ENCODE results near the gene TTL. TPM values are rescaled to one million over a fixed set of nuclear protein-coding genes. Genes with fewer than 3 reads are reported as not detected.

Gene TTL
- total and polyA plus RNA-seq, 4 donors = 3.6 to 9.5 (median 7.1) TPM

- TF ChIP-seq SP1 (IDR thresholded peaks at IDR 0.05) = no peak
- TF ChIP-seq TAF1 (conservative IDR thresholded peaks at IDR 0.05) = no peak
- TF ChIP-seq NR2F2 (IDR thresholded peaks at IDR 0.05) = no peak
- TF ChIP-seq FOXA2 (IDR thresholded peaks at IDR 0.05) = no peak
- no peak for TF ChIP-seq MAX (IDR thresholded peaks at IDR 0.05)
- TF ChIP-seq HNF4G (IDR thresholded peaks at IDR 0.05) = no peak
- no peak for TF ChIP-seq CTCF (IDR thresholded peaks at IDR 0.05; ENCODE audit: low read depth, low read length, missing input control)
- TF ChIP-seq ZBTB33 (IDR thresholded peaks at IDR 0.05) = no peak
- TF ChIP-seq RXRA (IDR thresholded peaks at IDR 0.05) = no peak
- TF ChIP-seq JUND (IDR thresholded peaks at IDR 0.05) = no peak
- no peak for TF ChIP-seq YY1 (IDR thresholded peaks at IDR 0.05)
- no peak for TF ChIP-seq ATF3 (IDR thresholded peaks at IDR 0.05)
- TF ChIP-seq RAD21 (IDR thresholded peaks at IDR 0.05) = no peak
- TF ChIP-seq HNF4A (conservative IDR thresholded peaks at IDR 0.05) = no peak
- TF ChIP-seq GABPA (IDR thresholded peaks at IDR 0.05 in 1 of 2, conservative IDR thresholded peaks at IDR 0.05 in 1 of 2) = no peak
- TF ChIP-seq EGR1 (IDR thresholded peaks at IDR 0.05; ENCODE audit: low read depth in 2 of 2) = no peak
- no peak for TF ChIP-seq REST (IDR thresholded peaks at IDR 0.05)
- Histone ChIP-seq H3K9ac (ENCODE audit: low read depth in 1 of 2, low read length in 2 of 2) (no peak overlapping the region), H3K9me3 (ENCODE audit: control insufficient read depth in 4 of 4, low read length in 3 of 4) (no peaks in the 10 kb centered on the region), H3K27me3 (ENCODE audit: control insufficient read depth in 4 of 4, insufficient read depth in 4 of 4, low read length in 3 of 4) (no peaks in the 10 kb centered on the region), H3K4me1 (ENCODE audit: control insufficient read depth in 4 of 4, insufficient read depth in 4 of 4, low read length in 3 of 4) (no peaks in the 10 kb centered on the region), H3K27ac (ENCODE audit: low read depth in 1 of 2, low read length in 2 of 2) (no peak overlapping the region), H3K36me3 (ENCODE audit: control insufficient read depth in 4 of 4, insufficient read depth in 3 of 4, low read depth in 1 of 4, low read length in 3 of 4) (peaks cover 24 to 78% (median 64%) of the 10 kb centered on the region in 4 donors), H3K4me3 (ENCODE audit: low read depth in 1 of 3, low read length in 3 of 3) (no peak overlapping the region)
- no peak for DNase-seq (ENCODE audit: low spot score)
- 88% methylated on average over 7 of the region's 7 CpGs for WGBS
Measured at GRCh38 chr2:112572005-112572404, 90.0 kb downstream of the TTL start.
